Coronary artery (tissue), 2 donors: ENCODE results near the gene ME3.
"Not testable (repeated sequence)": the region's sequence is repeated elsewhere in the genome, so short reads cannot be mapped to it uniquely, and the experiment has no call there.

ENCODE experiments used
- DNase-seq: peaks from one replicate; pipeline ENCODE4 v3.0.0-alpha.2; 2017; ENCODE audit warnings: low spot score
- H3K27ac ChIP-seq, 2 donors: fragments of 200-600 bp; sonication (generic); one replicate each; pipeline ENCODE4 v1.5.1; 2016 to 2019
- H3K4me3 ChIP-seq: fragments of 200-600 bp; sonication (generic); 2 replicates; pipeline ENCODE4 v1.5.1; 2016; ENCODE audit warnings: mild to moderate bottlenecking, moderate library complexity
- CTCF ChIP-seq: fragments of 200-600 bp; sonication (generic); IDR thresholded peaks from one replicate; pipeline ENCODE4 v1.5.1; 2019; ENCODE audit warnings: antibody characterized with exemption

ME3 gene

GRCh38 chr11:86431258-86431657, 241.2 kb downstream of the ME3 start:
- DNase-seq, result no peak
- Histone ChIP-seq H3K27ac (no peak overlapping the region), H3K4me3 (no peak overlapping the region)
- TF ChIP-seq CTCF, result no peak

GRCh38 chr11:86427441-86427840, 245.0 kb downstream of the ME3 start:
- no peak overlapping the region for H3K4me3 ChIP-seq
- H3K27ac ChIP-seq, result no peak overlapping the region
- no peak for DNase-seq
- TF ChIP-seq CTCF, result no peak

- not testable (repeated sequence) for H3K4me3 ChIP-seq, H3K27ac ChIP-seq
Observed at GRCh38 chr11:86423488-86423887, 248.9 kb downstream of the ME3 start.

GRCh38 chr11:86422371-86422770, 250.0 kb downstream of the ME3 start:
- H3K27ac ChIP-seq, result no peak overlapping the region
- TF ChIP-seq CTCF, result no peak
- DNase-seq, result no peak
- no peak overlapping the region for H3K4me3 ChIP-seq

More at GRCh38 chr11:86423488-86423887, 248.9 kb downstream of the ME3 start:
- DNase-seq, result not testable (repeated sequence)

- no peak for TF ChIP-seq CTCF
- Histone ChIP-seq H3K4me3 (no peak overlapping the region), H3K27ac (no peak overlapping the region)
- no peak for DNase-seq
Observed at GRCh38 chr11:86421946-86422345, 250.5 kb downstream of the ME3 start.

- Histone ChIP-seq H3K27ac (no peak overlapping the region), H3K4me3 (no peak overlapping the region)
- TF ChIP-seq CTCF, result no peak
- DNase-seq, result no peak
Observed at GRCh38 chr11:86418917-86419316, 253.5 kb downstream of the ME3 start.

DNA sequence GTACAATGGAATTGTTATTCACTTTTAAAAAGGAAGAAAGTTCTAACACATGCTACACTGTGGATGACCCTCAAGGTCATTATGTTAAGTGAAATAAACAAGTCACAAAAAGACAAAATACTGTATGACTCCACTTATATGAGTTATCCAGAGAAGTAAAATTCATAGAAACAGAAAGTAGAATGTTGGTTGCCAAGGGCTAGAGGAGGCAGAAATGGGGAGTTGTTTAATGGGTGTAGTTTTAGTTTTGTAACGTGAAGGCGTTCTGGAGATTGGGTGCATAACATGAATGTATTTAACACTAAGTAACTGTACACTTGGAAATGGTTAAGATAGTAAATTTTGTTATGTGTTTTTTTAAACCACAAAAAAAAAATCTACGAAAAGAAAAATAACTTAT, 253.9 kb downstream of the ME3 start:
- no peak for TF ChIP-seq CTCF
- Histone ChIP-seq H3K27ac (no peak overlapping the region), H3K4me3 (no peak overlapping the region)
- DNase-seq, result no peak

DNA sequence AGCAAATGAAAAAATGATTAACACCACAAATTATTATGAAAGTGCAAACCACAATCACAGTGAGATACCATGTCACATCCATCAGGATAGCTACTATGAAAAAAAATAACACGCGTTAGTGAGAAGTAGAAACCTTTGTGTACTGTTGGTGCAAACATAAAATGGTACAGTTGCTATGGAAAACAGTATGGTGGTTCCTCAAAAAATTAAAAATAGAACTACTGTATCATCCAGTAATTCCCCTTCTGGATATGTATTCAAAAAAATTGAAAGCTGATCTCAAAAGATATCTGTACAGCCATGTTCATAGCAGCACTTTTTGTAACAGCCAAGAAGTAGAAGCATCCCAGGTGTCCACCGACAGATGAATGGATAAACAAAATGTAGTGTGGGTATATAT, 254.3 kb downstream of the ME3 start:
- TF ChIP-seq CTCF, result no peak
- Histone ChIP-seq H3K4me3 (no peak overlapping the region), H3K27ac (no peak overlapping the region)
- no peak for DNase-seq

GRCh38 chr11:86416951-86417350, 255.5 kb downstream of the ME3 start:
- not testable (repeated sequence) for DNase-seq, H3K27ac ChIP-seq, H3K4me3 ChIP-seq
